A673 (cell line): ENCODE data around the gene CCDC71. TPM values are rescaled to one million over a fixed set of nuclear protein-coding genes. Genes with fewer than 3 reads are reported as not detected.

Experiments used
- BruUV-seq: library from RNA; stranded (reverse); fragments of 400-500 nt; replicated peaks from 2 replicates; lab custom pipeline; 2021; lab: Mats Ljungman, UMichigan
- CTCF ChIA-PET: fragments of 300-600 bp; sonication (Branson Sonifier 250); formaldehyde crosslinking; loops from one replicate; lab custom pipeline; 2022; ENCODE audit warnings: antibody characterized with exemption; lab: Charles Lee
- POLR2A ChIA-PET: fragments of 300-600 bp; sonication (Branson Sonifier 250); formaldehyde crosslinking; loops from one replicate; lab custom pipeline; 2022; ENCODE audit warnings: antibody characterized with exemption; ENCODE audit not compliant: low non-redundant PET; lab: Charles Lee
- DNase-seq: peaks from one replicate; pipeline ENCODE4 v3.0.0-alpha.2; 2015; ENCODE audit warnings: low spot score
- H3K27ac ChIP-seq: fragments of 200-600 bp; sonication (generic); 2 replicates; pipeline ENCODE4 v1.5.1; 2016; ENCODE audit warnings: mixed run types, low read depth, mild to moderate bottlenecking, mixed read lengths, antibody characterized with exemption, low read length; ENCODE audit not compliant: poor library complexity, severe bottlenecking
- H3K27me3 ChIP-seq: fragments of 200-600 bp; sonication (generic); replicated peaks from 2 replicates; pipeline ENCODE4 v1.6.1; 2017; ENCODE audit warnings: mixed run types, low read depth, mild to moderate bottlenecking, mixed read lengths, antibody characterized with exemption, low read length; ENCODE audit not compliant: insufficient read depth, poor library complexity
- H3K36me3 ChIP-seq: fragments of 200-600 bp; sonication (generic); 2 replicates; pipeline ENCODE4 v1.6.1; 2016; ENCODE audit warnings: mixed run types, mild to moderate bottlenecking, mixed read lengths, antibody characterized with exemption, low read length; ENCODE audit not compliant: insufficient read depth, poor library complexity, severe bottlenecking
- H3K4me1 ChIP-seq: fragments of 200-600 bp; sonication (generic); 2 replicates; pipeline ENCODE4 v1.6.1; 2017; ENCODE audit warnings: mixed run types, mild to moderate bottlenecking, mixed read lengths, antibody characterized with exemption, low read length; ENCODE audit not compliant: insufficient read depth, poor library complexity, severe bottlenecking
- H3K4me3 ChIP-seq: fragments of 200-600 bp; sonication (generic); 2 replicates; pipeline ENCODE4 v1.5.1; 2016; ENCODE audit warnings: low read depth, mixed run types, mild to moderate bottlenecking, mixed read lengths, low read length; ENCODE audit not compliant: poor library complexity, severe bottlenecking
- H3K9me3 ChIP-seq: fragments of 200-600 bp; sonication (generic); 2 replicates; pipeline ENCODE4 v1.6.1; 2016; ENCODE audit warnings: mixed run types, low read depth, mild to moderate bottlenecking, mixed read lengths, antibody characterized with exemption, low read length; ENCODE audit not compliant: poor library complexity, severe bottlenecking
- EZH2 ChIP-seq: fragments of 200-600 bp; sonication (generic); IDR thresholded peaks from 2 replicates; pipeline ENCODE4 v1.6.1; 2017; ENCODE audit warnings: borderline replicate concordance, low read depth, mild to moderate bottlenecking, mixed read lengths, antibody characterized with exemption, low read length; ENCODE audit not compliant: poor library complexity, severe bottlenecking
- intact Hi-C: fragments of 100-400 bp; cut with micrococcal nuclease; formaldehyde crosslinking; loops from one replicate; pipeline ENCODE4 v1.10.0; 2022; ENCODE audit not compliant: unreplicated experiment
- total RNA-seq: library from RNA; stranded (reverse); gene quantifications from 2 replicates; pipeline ENCODE4 v1.2.3, GENCODE V29; 2021
- TF ChIP-seq, protein P1 (sequence below): fragments of 300-800, 200-600 bp; sonication (generic); conservative IDR thresholded peaks from 2 replicates; pipeline ENCODE4 v1.5.1; 2017; ENCODE audit warnings: low read depth, mild to moderate bottlenecking, antibody characterized with exemption, low read length, moderate library complexity, mixed read lengths

CCDC71 gene
- total RNA-seq, 1 experiment from 2014 or later: 10.4 TPM

DNA sequence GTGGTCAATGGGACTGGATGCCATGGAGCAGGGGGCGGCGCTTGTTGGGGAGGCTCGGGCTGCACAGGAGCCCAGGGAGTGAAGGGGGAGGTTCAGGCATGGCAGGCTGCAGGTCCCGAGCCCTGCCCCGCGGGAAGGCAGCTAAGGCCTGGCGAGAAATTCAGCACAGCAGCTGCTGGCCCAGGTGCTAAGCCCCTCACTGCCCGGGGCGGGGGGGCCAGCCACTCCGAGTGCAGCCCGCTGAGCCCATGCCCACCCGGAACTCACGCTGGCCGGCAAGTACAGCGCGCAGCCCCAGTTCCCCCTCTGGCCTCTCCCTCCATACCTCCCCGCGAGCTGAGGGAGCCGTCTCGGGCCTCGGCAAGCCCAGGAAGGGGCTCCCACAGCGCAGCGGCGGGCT, 16.6 kb upstream of the CCDC71 start:
- H3K4me1 ChIP-seq: no peaks in the 10 kb centered on the region
- no peak overlapping the region for H3K4me3 ChIP-seq
- no peaks in the 10 kb centered on the region for H3K27me3 ChIP-seq
- no peaks in the 10 kb centered on the region for H3K9me3 ChIP-seq
- no peak overlapping the region for H3K27ac ChIP-seq
- CTCF ChIA-PET: no interaction called here
- TF ChIP-seq, protein P1, sequence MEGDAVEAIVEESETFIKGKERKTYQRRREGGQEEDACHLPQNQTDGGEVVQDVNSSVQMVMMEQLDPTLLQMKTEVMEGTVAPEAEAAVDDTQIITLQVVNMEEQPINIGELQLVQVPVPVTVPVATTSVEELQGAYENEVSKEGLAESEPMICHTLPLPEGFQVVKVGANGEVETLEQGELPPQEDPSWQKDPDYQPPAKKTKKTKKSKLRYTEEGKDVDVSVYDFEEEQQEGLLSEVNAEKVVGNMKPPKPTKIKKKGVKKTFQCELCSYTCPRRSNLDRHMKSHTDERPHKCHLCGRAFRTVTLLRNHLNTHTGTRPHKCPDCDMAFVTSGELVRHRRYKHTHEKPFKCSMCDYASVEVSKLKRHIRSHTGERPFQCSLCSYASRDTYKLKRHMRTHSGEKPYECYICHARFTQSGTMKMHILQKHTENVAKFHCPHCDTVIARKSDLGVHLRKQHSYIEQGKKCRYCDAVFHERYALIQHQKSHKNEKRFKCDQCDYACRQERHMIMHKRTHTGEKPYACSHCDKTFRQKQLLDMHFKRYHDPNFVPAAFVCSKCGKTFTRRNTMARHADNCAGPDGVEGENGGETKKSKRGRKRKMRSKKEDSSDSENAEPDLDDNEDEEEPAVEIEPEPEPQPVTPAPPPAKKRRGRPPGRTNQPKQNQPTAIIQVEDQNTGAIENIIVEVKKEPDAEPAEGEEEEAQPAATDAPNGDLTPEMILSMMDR: no peak
- TF ChIP-seq EZH2: no peak
- intact Hi-C loops: no loop called here
- H3K36me3 ChIP-seq: no peaks in the 10 kb centered on the region
- POLR2A ChIA-PET: no interaction called here
- no TSS peak for BruUV-seq
- no peak for DNase-seq

DNA sequence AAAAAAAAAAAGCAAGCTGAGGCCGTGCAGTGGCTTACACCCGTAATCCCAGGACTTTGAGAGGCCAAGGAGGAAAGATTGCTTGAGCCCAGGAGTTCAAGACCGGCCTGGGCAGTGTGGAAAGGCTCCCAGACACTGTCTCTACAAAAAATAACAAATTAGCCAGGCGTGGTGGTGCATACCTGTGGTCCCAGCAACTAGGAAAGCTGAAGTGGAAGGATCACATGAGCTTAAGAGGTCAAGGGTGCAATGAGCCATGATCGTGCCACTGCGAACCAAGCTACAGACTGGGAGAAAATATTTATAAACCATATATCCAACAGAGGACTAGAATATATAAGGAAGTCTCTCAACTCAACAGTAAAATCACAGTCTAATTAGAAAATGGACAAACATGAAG, 15.2 kb upstream of the CCDC71 start:
- intact Hi-C loops: no loop called here
- H3K9me3 ChIP-seq: no peaks in the 10 kb centered on the region
- ChIA-PET POLR2A (no interaction called here), CTCF (no interaction called here)
- no peaks in the 10 kb centered on the region for H3K36me3 ChIP-seq
- H3K27me3 ChIP-seq: no peaks in the 10 kb centered on the region
- no TSS peak for BruUV-seq
- TF ChIP-seq EZH2: no peak
- DNase-seq: no peak
- no peaks in the 10 kb centered on the region for H3K4me1 ChIP-seq
- H3K27ac ChIP-seq: no peak overlapping the region
- H3K4me3 ChIP-seq: no peak overlapping the region

DNA sequence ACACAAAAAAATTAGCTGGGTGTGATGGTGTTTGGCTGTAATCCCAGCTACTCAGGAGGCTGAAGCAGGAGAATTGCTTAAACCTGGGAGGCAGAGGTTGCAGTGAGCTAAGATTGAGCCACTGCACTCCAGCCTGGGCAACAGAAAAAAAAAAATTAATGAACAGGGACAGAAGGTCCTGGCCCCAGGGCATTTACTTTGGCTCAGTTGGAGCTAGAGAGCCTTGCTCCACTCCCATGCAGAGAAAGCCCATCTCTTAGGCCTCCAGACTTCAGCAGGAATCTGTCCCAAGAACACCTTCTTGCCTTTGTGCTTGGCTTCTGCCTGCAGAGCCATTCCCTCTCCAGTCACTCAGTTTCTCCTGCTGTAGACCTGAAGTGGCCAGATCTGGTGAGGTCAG, 14.0 kb upstream of the CCDC71 start:
- Histone ChIP-seq H3K36me3 (no peaks in the 10 kb centered on the region), H3K27ac (no peak overlapping the region), H3K27me3 (no peaks in the 10 kb centered on the region), H3K4me3 (no peak overlapping the region), H3K9me3 (no peaks in the 10 kb centered on the region), H3K4me1 (no peaks in the 10 kb centered on the region)
- ChIA-PET POLR2A (interaction anchor here (0.6 kb wide), 1 partner anchor 76 kb away, joined by 12 read pairs; no protein-coding TSS in a partner anchor), CTCF (no interaction called here)
- TF ChIP-seq, protein P1: no peak
- no peak for TF ChIP-seq EZH2
- no peak for DNase-seq
- no TSS peak for BruUV-seq
- intact Hi-C loops: no loop called here

DNA sequence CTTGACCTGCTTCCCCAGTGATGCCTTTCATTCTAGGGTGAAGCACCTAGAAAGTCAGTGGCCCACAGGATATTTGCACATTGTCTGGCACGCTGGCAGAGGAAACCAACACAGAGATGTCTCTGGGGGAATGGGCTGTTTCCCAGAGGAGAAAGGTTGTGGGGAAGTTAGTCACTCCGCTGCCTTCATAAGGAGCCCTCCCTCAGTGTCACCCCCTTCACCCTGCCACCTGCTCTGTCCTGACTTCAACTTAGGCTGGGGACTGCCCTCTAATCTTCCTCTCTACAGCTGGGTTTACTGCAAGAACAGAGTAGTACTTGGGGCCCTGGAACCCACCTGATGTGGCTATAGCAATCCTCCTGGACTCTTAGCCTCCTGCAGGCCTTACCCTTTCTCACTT, 10.9 kb upstream of the CCDC71 start:
- ChIA-PET CTCF (no interaction called here), POLR2A (no interaction called here)
- H3K4me3 ChIP-seq: no peak overlapping the region
- no peaks in the 10 kb centered on the region for H3K36me3 ChIP-seq
- intact Hi-C loops: loop anchor here (10.0 kb wide), 1 partner anchor 268 kb away; no protein-coding TSS in a partner anchor
- H3K9me3 ChIP-seq: no peaks in the 10 kb centered on the region
- BruUV-seq: no TSS peak
- no peak for DNase-seq
- H3K4me1 ChIP-seq: no peaks in the 10 kb centered on the region
- no peak for TF ChIP-seq EZH2
- TF ChIP-seq, protein P1: no peak
- no peaks in the 10 kb centered on the region for H3K27me3 ChIP-seq
- H3K27ac ChIP-seq: no peak overlapping the region
